ENCODE measurements around the gene INS.
"Not testable (repeated sequence)": the region's sequence is repeated elsewhere in the genome, so short reads cannot be mapped to it uniquely, and the experiment has no call there.

Gene INS

GRCh38 chr11:2182075-2182474 is 21.1 kb upstream of the INS start:
- H3K4me3 Mint-ChIP-seq, result no peak overlapping the region
- peaks cover 3% of the 10 kb centered on the region for H3K36me3 Mint-ChIP-seq (ENCODE audit: insufficient read depth)
- DNase-seq (no peak), ATAC-seq (replicated peaks) (no peak)
- H3K9me3 Mint-ChIP-seq, result no peaks in the 10 kb centered on the region
- H3K27me3 Mint-ChIP-seq, result peaks cover 10 to 29% of the 10 kb centered on the region in 2 donors
- peaks cover 0 to 4% of the 10 kb centered on the region in 2 donors for H3K4me1 Mint-ChIP-seq (ENCODE audit: low read depth in 2 of 2)
- no peak overlapping the region for H3K27ac Mint-ChIP-seq

DNA sequence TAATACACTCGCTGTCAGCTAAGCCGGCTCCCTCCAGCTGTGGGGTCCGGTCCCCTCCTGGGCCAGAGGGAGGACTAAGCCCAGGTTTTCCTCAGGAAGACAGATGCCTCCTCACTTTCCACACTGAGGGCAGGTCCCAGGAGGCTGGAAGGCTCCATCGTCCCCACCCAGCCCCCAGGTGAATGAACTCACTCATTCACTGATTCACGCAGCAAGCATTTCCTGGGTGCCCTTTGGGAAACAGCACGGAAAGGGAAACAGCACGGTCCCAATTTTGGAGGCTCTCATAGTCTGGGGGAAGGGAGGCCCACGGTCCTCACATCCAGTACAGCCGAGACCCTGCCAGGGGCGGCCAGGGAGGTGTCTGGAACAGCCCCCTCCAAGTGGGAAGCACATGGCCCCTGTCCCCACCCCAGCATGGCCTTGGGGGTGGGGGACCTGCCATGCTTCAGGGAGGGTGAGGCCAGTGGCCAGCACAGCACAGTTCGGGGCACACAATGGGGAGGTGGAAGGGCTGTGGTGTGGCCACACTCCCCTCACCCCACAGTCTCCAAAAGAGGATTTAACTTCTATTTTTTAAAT is 19.9 kb upstream of the INS start:
- Mint-ChIP-seq H3K36me3 (ENCODE audit: insufficient read depth) (peaks cover 3% of the 10 kb centered on the region), H3K9me3 (no peaks in the 10 kb centered on the region), H3K4me3 (no peak overlapping the region), H3K27me3 (peaks cover 10 to 29% of the 10 kb centered on the region in 2 donors), H3K27ac (no peak overlapping the region), H3K4me1 (ENCODE audit: low read depth in 2 of 2) (peaks cover 0 to 4% of the 10 kb centered on the region in 2 donors)
- ATAC-seq (replicated peaks) (no peak), DNase-seq (no peak)

GRCh38 chr11:2180347-2180746 is 19.3 kb upstream of the INS start:
- Mint-ChIP-seq H3K4me1 (ENCODE audit: low read depth in 2 of 2) (peaks cover 0 to 4% of the 10 kb centered on the region in 2 donors), H3K27me3 (peaks cover 9 to 28% of the 10 kb centered on the region in 2 donors), H3K9me3 (no peaks in the 10 kb centered on the region), H3K36me3 (ENCODE audit: insufficient read depth) (peaks cover 3% of the 10 kb centered on the region), H3K27ac (no peak overlapping the region), H3K4me3 (no peak overlapping the region)
- DNase-seq, result no peak
- ATAC-seq (replicated peaks), result no peak

- no peaks in the 10 kb centered on the region for H3K9me3 Mint-ChIP-seq
- H3K27ac Mint-ChIP-seq, result no peak overlapping the region
- H3K27me3 Mint-ChIP-seq, result peaks cover under 1 to 20% of the 10 kb centered on the region in 2 donors
- no peak overlapping the region for H3K4me3 Mint-ChIP-seq
- ATAC-seq (replicated peaks), result no peak
- H3K4me1 Mint-ChIP-seq (ENCODE audit: low read depth in 2 of 2), result peaks cover 0 to 4% of the 10 kb centered on the region in 2 donors
- peaks cover 3% of the 10 kb centered on the region for H3K36me3 Mint-ChIP-seq (ENCODE audit: insufficient read depth)
- no peak for DNase-seq
Observed at GRCh38 chr11:2179516-2179915, 18.5 kb upstream of the INS start.

- Mint-ChIP-seq H3K4me3 (no peak overlapping the region), H3K27ac (no peak overlapping the region), H3K27me3 (peaks cover 0 to 18% of the 10 kb centered on the region in 2 donors), H3K36me3 (ENCODE audit: insufficient read depth) (peaks cover 3% of the 10 kb centered on the region), H3K9me3 (no peaks in the 10 kb centered on the region), H3K4me1 (ENCODE audit: low read depth in 2 of 2) (peaks cover 0 to 4% of the 10 kb centered on the region in 2 donors)
- no peak for ATAC-seq (replicated peaks)
- DNase-seq, result no peak
Observed at GRCh38 chr11:2178906-2179494, 18.0 kb upstream of the INS start.

- not testable (repeated sequence) for DNase-seq; H3K9me3 Mint-ChIP-seq; ATAC-seq (replicated peaks); H3K4me1 Mint-ChIP-seq (ENCODE audit: low read depth in 2 of 2); H3K4me3 Mint-ChIP-seq; H3K27ac Mint-ChIP-seq; H3K36me3 Mint-ChIP-seq (ENCODE audit: insufficient read depth)
- peaks cover 0 to 18% of the 10 kb centered on the region in 2 donors for H3K27me3 Mint-ChIP-seq
Observed at GRCh38 chr11:2178055-2178773, 17.2 kb upstream of the INS start.

DNA sequence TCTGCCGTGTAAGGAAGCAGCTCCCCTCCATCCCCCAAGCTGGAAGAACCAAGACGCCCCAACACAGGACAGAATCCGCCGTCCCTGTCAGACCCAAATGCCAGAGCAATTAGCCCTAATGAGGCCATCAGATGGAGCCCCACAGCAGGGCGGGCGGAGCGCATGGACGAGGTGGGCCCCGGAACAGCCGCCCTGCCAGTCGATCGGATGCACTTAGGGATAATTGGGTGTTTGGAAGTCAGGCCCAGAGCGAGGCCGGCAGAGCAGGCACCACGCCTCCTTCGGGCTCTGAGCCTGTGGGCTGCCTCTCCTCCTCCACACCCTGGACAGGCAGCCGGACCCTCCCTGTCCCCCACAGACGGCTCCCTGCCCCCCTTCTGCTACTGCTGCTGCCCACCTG is 16.1 kb upstream of the INS start:
- no peak for DNase-seq
- no peak for ATAC-seq (replicated peaks)
- no peak overlapping the region for H3K27ac Mint-ChIP-seq
- peaks cover 0 to 18% of the 10 kb centered on the region in 2 donors for H3K27me3 Mint-ChIP-seq
- H3K9me3 Mint-ChIP-seq, result no peaks in the 10 kb centered on the region
- no peak overlapping the region for H3K4me3 Mint-ChIP-seq
- peaks cover 0 to 2% of the 10 kb centered on the region in 2 donors for H3K4me1 Mint-ChIP-seq (ENCODE audit: low read depth in 2 of 2)
- H3K36me3 Mint-ChIP-seq (ENCODE audit: insufficient read depth), result peaks cover 3% of the 10 kb centered on the region

GRCh38 chr11:2176389-2176900 is 15.4 kb upstream of the INS start:
- no peak overlapping the region for H3K27ac Mint-ChIP-seq

GRCh38 chr11:2175659-2176058 is 14.7 kb upstream of the INS start:
- no peak overlapping the region for H3K27ac Mint-ChIP-seq
- ATAC-seq (replicated peaks) (no peak), DNase-seq (no peak)
- peaks cover 0 to 13% of the 10 kb centered on the region in 2 donors for H3K27me3 Mint-ChIP-seq
- H3K9me3 Mint-ChIP-seq, result no peaks in the 10 kb centered on the region
- H3K4me3 Mint-ChIP-seq, result no peak overlapping the region
- H3K36me3 Mint-ChIP-seq (ENCODE audit: insufficient read depth), result peaks cover 3% of the 10 kb centered on the region
- peaks cover 0 to 2% of the 10 kb centered on the region in 2 donors for H3K4me1 Mint-ChIP-seq (ENCODE audit: low read depth in 2 of 2)

More at GRCh38 chr11:2176389-2176900, 15.4 kb upstream of the INS start:
- DNase-seq (no peak), ATAC-seq (replicated peaks) (no peak)
- H3K4me1 Mint-ChIP-seq (ENCODE audit: low read depth in 2 of 2), result peaks cover 0 to 2% of the 10 kb centered on the region in 2 donors
- H3K4me3 Mint-ChIP-seq, result no peak overlapping the region
- H3K27me3 Mint-ChIP-seq, result peaks cover 0 to 18% of the 10 kb centered on the region in 2 donors
- peaks cover 3% of the 10 kb centered on the region for H3K36me3 Mint-ChIP-seq (ENCODE audit: insufficient read depth)
- H3K9me3 Mint-ChIP-seq, result no peaks in the 10 kb centered on the region

DNA sequence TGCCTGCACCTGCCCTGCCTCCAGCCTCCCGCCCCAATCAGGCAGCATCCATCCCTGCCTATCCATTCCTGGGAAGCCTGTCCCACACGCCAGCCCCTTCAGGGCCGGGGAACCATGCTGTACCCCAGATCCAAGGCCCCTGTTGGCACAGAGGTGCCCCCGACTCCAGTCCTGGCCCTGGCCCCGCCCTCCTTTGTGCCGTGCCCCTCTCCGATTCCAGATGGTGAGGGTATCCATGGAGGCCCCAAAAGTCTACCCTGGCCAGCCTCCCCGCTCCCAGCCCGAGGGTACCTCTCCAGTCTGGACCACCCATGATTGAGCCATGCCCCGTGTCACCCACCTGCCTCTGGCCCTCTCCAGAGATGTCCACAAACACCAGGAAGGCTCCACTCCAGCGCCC is 13.4 kb upstream of the INS start:
- H3K4me3 Mint-ChIP-seq, result no peak overlapping the region
- H3K4me1 Mint-ChIP-seq (ENCODE audit: low read depth in 2 of 2), result peaks cover 0 to 2% of the 10 kb centered on the region in 2 donors
- DNase-seq (no peak), ATAC-seq (replicated peaks) (no peak)
- H3K27me3 Mint-ChIP-seq, result peaks cover 0 to 5% of the 10 kb centered on the region in 2 donors
- peaks cover 3% of the 10 kb centered on the region for H3K36me3 Mint-ChIP-seq (ENCODE audit: insufficient read depth)
- no peaks in the 10 kb centered on the region for H3K9me3 Mint-ChIP-seq
- H3K27ac Mint-ChIP-seq, result no peak overlapping the region

GRCh38 chr11:2173761-2174160 is 12.8 kb upstream of the INS start:
- peaks cover 3% of the 10 kb centered on the region for H3K36me3 Mint-ChIP-seq (ENCODE audit: insufficient read depth)
- H3K27ac Mint-ChIP-seq, result peak overlapping the region in 1 of 2 donors; percentile 41
- H3K4me3 Mint-ChIP-seq, result no peak overlapping the region
- H3K9me3 Mint-ChIP-seq, result no peaks in the 10 kb centered on the region
- ATAC-seq (replicated peaks), result no peak
- no peaks in the 10 kb centered on the region for H3K4me1 Mint-ChIP-seq (ENCODE audit: low read depth in 2 of 2)
- DNase-seq, result no peak
- no peaks in the 10 kb centered on the region for H3K27me3 Mint-ChIP-seq

DNA sequence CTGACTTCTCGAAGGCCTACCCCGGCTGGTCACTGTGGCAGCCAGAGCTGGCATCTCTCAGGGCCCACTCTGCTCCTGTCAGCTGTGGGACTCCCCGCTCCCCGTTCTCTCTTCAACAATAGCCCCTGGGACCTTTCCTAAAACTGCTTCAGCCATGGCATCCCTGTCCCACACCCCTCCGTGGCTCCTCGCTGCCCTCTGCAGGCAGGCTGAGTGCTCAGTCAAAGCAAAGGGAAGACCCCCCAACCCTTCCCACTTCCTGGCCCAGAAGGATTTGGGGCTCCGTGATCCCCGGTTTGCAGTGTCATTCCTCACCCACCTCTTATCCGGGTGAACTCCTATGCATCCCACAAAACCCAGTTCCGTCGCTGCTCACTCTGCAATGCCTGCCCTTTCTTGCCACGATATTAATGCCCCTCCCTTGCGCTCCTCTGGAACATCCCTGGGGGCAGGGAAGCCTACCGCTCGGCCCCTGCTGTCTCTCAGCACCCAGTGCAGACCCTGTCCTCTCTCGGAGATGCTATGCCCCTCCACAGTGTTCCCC is 12.2 kb upstream of the INS start:
- ATAC-seq (replicated peaks), result no peak
- Mint-ChIP-seq H3K27ac (peak overlapping the region in 1 of 2 donors; percentile 41), H3K4me1 (ENCODE audit: low read depth in 2 of 2) (no peaks in the 10 kb centered on the region), H3K9me3 (no peaks in the 10 kb centered on the region), H3K36me3 (ENCODE audit: insufficient read depth) (peaks cover 3% of the 10 kb centered on the region), H3K4me3 (no peak overlapping the region), H3K27me3 (peaks cover under 1% of the 10 kb centered on the region in 2 donors)
- no peak for DNase-seq

DNA sequence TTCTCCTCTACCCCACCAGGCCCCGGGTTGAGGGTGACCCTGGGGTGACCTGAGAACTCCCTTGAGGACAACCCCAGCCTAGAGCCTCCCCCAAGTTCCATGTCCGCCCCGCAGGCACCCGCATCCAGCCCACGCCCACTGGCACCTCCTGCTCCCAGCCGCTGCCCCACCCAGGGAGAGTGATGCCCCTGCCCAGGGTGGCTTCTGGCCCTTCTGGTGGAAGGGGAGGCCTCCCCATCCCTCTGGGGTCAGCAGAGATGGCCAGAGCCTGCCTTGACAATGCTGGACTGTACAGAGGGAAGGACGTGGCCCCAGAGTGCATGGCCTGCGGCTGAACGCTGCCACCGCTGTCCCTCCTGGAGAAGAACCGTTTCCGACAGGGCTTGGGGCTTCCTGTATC is 11.7 kb upstream of the INS start:
- H3K4me3 Mint-ChIP-seq, result no peak overlapping the region
- no peak for ATAC-seq (replicated peaks)

More for the DNA sequence above, 11.7 kb upstream of the INS start:
- no peak overlapping the region for H3K27ac Mint-ChIP-seq
- peaks cover 3% of the 10 kb centered on the region for H3K36me3 Mint-ChIP-seq (ENCODE audit: insufficient read depth)
- no peak for DNase-seq
- H3K4me1 Mint-ChIP-seq (ENCODE audit: low read depth in 2 of 2), result no peaks in the 10 kb centered on the region
- H3K27me3 Mint-ChIP-seq, result peaks cover 6% of the 10 kb centered on the region in 2 donors
- H3K9me3 Mint-ChIP-seq, result no peaks in the 10 kb centered on the region

Data from effector memory CD8-positive, alpha-beta T cell (primary cell).